HUES6 (cell line): ENCODE measurements around the gene FAM241B.

ENCODE experiments used
- H3K27ac ChIP-seq: 2 replicates; pipeline ENCODE4 v1.7.0; 2013; ENCODE audit warnings: low read depth, mild to moderate bottlenecking, low read length, inconsistent platforms
- H3K27me3 ChIP-seq: 2 replicates; pipeline ENCODE4 v1.6.1; 2013; ENCODE audit warnings: low read length; ENCODE audit not compliant: control insufficient read depth, insufficient read depth
- H3K36me3 ChIP-seq: 2 replicates; pipeline ENCODE4 v1.6.1; 2013; ENCODE audit warnings: low read length; ENCODE audit not compliant: control insufficient read depth, insufficient read depth
- H3K4me1 ChIP-seq: 2 replicates; pipeline ENCODE4 v1.6.1; 2013; ENCODE audit warnings: low read length; ENCODE audit not compliant: control insufficient read depth, insufficient read depth
- H3K4me3 ChIP-seq: 2 replicates; pipeline ENCODE4 v1.5.1; 2013; ENCODE audit warnings: low read depth, low read length
- H3K9ac ChIP-seq: one replicate; pipeline ENCODE4 v1.6.1; 2013; ENCODE audit warnings: mild to moderate bottlenecking, low read length
- H3K9me3 ChIP-seq: 2 replicates; pipeline ENCODE4 v1.6.1; 2013; ENCODE audit warnings: low read depth, low read length; ENCODE audit not compliant: control insufficient read depth, insufficient read depth

FAM241B gene

GRCh38 chr10:69651362-69651761, 21.3 kb downstream of the FAM241B start:
- Histone ChIP-seq H3K9me3 (no peaks in the 10 kb centered on the region), H3K4me1 (peaks cover 49% of the 10 kb centered on the region), H3K27me3 (peaks cover 8% of the 10 kb centered on the region), H3K9ac (no peak overlapping the region), H3K4me3 (no peak overlapping the region), H3K27ac (no peak overlapping the region), H3K36me3 (no peaks in the 10 kb centered on the region)

GRCh38 chr10:69652111-69652856, 22.2 kb downstream of the FAM241B start:
- Histone ChIP-seq H3K4me3 (no peak overlapping the region), H3K27me3 (peaks cover 14% of the 10 kb centered on the region), H3K27ac (no peak overlapping the region), H3K4me1 (peaks cover 52% of the 10 kb centered on the region), H3K9ac (no peak overlapping the region), H3K36me3 (no peaks in the 10 kb centered on the region), H3K9me3 (no peaks in the 10 kb centered on the region)

GRCh38 chr10:69652857-69653199, 22.8 kb downstream of the FAM241B start:
- H3K27me3 ChIP-seq, result peaks cover 19% of the 10 kb centered on the region
- H3K4me1 ChIP-seq, result peaks cover 47% of the 10 kb centered on the region
- H3K36me3 ChIP-seq, result no peaks in the 10 kb centered on the region
- no peaks in the 10 kb centered on the region for H3K9me3 ChIP-seq
- no peak overlapping the region for H3K4me3 ChIP-seq
- no peak overlapping the region for H3K9ac ChIP-seq
- H3K27ac ChIP-seq, result no peak overlapping the region

- Histone ChIP-seq H3K27ac (no peak overlapping the region), H3K36me3 (no peaks in the 10 kb centered on the region), H3K27me3 (peaks cover 19% of the 10 kb centered on the region), H3K4me1 (peaks cover 45% of the 10 kb centered on the region), H3K9me3 (no peaks in the 10 kb centered on the region), H3K4me3 (no peak overlapping the region), H3K9ac (no peak overlapping the region)
Measured at GRCh38 chr10:69653561-69653960, 23.5 kb downstream of the FAM241B start.

GRCh38 chr10:69655124-69655867, 25.2 kb downstream of the FAM241B start:
- H3K9me3 ChIP-seq, result no peaks in the 10 kb centered on the region
- H3K4me3 ChIP-seq, result no peak overlapping the region
- no peaks in the 10 kb centered on the region for H3K36me3 ChIP-seq
- H3K27ac ChIP-seq, result no peak overlapping the region
- peaks cover 42% of the 10 kb centered on the region for H3K4me1 ChIP-seq
- H3K27me3 ChIP-seq, result peaks cover 19% of the 10 kb centered on the region
- H3K9ac ChIP-seq, result no peak overlapping the region

- H3K4me1 ChIP-seq, result peaks cover 35% of the 10 kb centered on the region
- no peaks in the 10 kb centered on the region for H3K9me3 ChIP-seq
- H3K36me3 ChIP-seq, result no peaks in the 10 kb centered on the region
- H3K4me3 ChIP-seq, result no peak overlapping the region
- peaks cover 19% of the 10 kb centered on the region for H3K27me3 ChIP-seq
- no peak overlapping the region for H3K27ac ChIP-seq
- no peak overlapping the region for H3K9ac ChIP-seq
Measured at GRCh38 chr10:69655868-69656555, 26.0 kb downstream of the FAM241B start.

GRCh38 chr10:69656742-69657269, 26.8 kb downstream of the FAM241B start:
- H3K36me3 ChIP-seq, result no peaks in the 10 kb centered on the region
- H3K4me1 ChIP-seq, result peaks cover 33% of the 10 kb centered on the region
- H3K4me3 ChIP-seq, result no peak overlapping the region
- H3K27me3 ChIP-seq, result peaks cover 19% of the 10 kb centered on the region
- no peak overlapping the region for H3K27ac ChIP-seq
- H3K9me3 ChIP-seq, result no peaks in the 10 kb centered on the region
- H3K9ac ChIP-seq, result no peak overlapping the region

GRCh38 chr10:69657430-69657829, 27.4 kb downstream of the FAM241B start:
- Histone ChIP-seq H3K36me3 (no peaks in the 10 kb centered on the region), H3K9me3 (no peaks in the 10 kb centered on the region), H3K9ac (no peak overlapping the region), H3K4me3 (no peak overlapping the region), H3K4me1 (peaks cover 33% of the 10 kb centered on the region), H3K27ac (no peak overlapping the region), H3K27me3 (peaks cover 19% of the 10 kb centered on the region)

GRCh38 chr10:69657866-69658265, 27.8 kb downstream of the FAM241B start:
- Histone ChIP-seq H3K36me3 (no peaks in the 10 kb centered on the region), H3K4me1 (peaks cover 33% of the 10 kb centered on the region), H3K27ac (no peak overlapping the region), H3K9ac (no peak overlapping the region), H3K27me3 (peaks cover 19% of the 10 kb centered on the region), H3K9me3 (no peaks in the 10 kb centered on the region), H3K4me3 (no peak overlapping the region)

- Histone ChIP-seq H3K9ac (no peak overlapping the region), H3K27me3 (peaks cover 15% of the 10 kb centered on the region), H3K9me3 (no peaks in the 10 kb centered on the region), H3K4me3 (no peak overlapping the region), H3K27ac (no peak overlapping the region), H3K36me3 (no peaks in the 10 kb centered on the region), H3K4me1 (peaks cover 35% of the 10 kb centered on the region)
Measured at GRCh38 chr10:69659241-69660038, 29.4 kb downstream of the FAM241B start.
